GM21786 (cell line): ENCODE measurements around the gene SHF.
A peak's percentile ranks its signal among the peaks of the same experiment; 100 is the strongest.

ENCODE experiments used
- ATAC-seq: cut with Tn5 transposase; IDR thresholded peaks from one replicate; pipeline ENCODE4 v1.9.1; 2021; ENCODE audit not compliant: unreplicated experiment

Gene SHF

GRCh38 chr15:45200001-45200798 is 12.4 kb upstream of the SHF start:
- ATAC-seq: peak; percentile 38

DNA sequence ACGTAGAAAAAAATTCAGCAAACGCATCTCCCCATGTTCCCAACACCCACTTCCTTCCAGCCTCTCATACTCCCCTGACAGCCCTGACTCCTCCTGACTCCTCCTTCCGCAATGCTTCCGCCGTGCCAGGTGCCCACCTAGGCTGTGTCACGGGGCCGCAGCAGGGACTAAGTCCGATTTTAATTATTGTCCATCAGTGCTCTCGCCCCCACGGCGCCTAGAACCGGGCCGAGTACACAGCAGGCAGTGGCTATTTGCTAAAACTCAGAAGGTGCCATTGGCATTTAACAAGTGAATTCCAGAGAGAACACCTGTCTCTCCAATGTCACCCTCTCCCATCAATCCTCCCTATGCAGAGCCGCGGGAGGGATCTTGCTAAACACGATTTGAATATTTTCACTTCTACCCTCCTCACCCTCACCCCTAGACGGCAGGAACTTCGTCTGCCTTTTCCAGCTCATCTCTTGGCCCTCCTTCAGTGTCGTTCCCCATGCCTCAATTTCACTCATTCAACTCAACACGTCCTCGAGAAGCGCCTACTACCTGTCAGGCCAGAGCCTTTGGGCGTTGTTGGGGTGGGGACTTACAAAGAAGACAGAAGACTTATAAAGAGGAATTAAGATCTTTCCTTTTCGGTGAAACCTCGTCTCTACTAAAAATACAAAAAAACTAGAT is 11.5 kb upstream of the SHF start:
- peak; percentile 5 for ATAC-seq

DNA sequence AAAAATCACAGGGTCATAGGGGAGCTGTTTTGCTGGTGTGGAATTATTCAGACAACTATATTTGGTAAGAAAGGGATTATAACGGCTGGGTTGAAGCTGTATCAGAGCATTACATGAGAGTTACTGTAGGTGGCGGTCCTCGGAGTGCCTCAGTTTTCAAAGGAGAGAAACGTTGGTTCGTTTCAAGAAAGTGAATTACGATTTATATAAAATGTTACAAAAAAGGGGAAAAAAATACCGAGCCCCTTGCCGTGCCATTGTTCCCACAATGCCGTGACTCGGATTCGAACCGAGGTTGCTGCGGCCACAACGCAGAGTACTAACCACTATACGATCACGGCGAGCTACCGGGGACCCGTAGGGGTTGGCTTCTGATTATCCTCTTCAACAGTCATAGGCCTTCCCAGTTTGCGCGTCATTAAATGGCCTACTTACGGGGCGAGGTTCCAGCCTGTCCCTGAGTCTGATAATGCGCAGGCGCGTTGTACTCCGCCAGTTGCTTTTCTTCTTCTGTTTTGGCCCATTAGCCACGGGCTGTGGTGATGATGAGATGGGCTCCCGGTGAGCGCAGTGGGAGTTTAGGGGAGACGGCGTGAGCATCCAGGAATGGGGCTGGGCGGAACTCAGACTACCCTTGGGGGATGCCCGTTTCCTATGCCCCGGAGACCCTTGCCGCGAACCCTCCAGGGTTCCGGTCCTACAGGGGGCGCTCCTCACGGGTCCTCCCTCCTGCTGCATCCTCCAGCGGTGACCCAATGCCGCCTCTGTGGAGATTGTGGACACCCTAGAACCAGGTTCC is 10.8 kb upstream of the SHF start:
- ATAC-seq: peak; percentile 57

DNA sequence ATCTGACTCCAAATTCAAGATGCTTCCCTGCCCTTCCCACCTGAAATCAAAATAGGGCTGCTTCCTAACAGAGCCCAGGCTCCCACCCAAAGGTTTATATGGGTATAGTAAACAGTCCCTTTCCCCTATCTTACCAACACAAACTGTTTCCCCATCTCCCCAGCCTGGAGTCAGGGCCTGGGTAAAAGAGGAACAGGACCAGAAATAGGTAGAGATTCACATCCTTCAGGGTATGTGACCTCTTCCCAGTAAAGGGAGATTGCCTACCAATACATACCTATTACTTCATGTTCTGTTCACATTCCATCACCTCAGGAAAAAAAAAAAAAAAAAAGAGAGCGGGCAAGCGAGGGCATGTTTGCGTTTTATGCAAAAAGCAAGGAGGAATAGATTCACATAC is 9.7 kb upstream of the SHF start:
- no peak for ATAC-seq

DNA sequence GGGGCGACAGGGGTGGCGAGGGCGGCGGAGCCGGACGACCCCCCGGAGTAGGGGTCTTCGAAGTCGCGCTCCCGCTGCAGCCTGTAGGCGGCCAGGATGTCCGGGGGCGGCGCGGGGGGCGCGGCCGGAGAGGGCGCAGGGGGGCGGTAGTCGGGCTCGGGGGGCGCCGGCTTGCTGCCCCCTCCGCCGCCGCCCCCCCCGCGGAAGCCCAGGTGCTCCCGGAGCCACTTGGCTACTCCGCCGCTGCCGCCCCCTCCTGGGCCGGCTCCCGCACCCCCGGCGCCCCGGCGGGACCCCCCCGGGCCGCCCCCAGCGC is 230 bp downstream of the SHF start:
- no peak for ATAC-seq

GRCh38 chr15:45186771-45187577 is 792 bp downstream of the SHF start:
- ATAC-seq: no peak

GRCh38 chr15:45185903-45186770 is 1.6 kb downstream of the SHF start:
- ATAC-seq: no peak

DNA sequence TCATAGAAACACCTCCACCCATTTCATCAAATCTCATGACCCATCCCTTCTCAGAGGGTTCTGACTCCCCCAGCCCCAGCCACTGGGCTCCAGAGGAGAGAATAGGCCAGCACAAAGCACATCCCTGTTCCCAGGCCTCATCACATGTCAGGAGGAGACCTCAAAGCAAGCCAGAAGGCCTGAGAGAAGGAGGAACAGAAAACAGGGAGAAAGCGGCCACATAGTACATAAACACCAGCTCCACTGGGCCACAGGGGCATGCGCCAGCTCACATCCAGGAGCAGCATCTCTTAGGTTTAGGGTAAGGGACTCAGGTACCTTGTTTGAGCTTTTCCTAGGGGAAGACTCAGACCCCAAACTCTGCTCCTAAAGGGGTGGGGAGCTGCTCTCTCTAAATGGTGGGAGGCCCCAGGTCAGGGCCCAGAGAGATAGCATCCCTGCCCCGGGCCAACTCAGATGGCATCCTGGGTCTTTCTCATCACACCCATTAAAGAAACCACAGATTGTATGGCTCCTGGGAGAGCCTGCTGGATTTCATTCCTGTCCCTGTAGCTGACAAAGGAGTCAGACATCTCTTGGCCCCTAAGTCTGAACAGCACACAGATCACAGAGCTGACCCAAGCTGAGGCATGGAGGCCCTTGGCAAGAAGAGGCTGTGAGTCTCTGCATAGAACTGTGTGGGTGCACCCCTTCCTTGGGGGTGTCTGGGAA is 2.5 kb downstream of the SHF start:
- ATAC-seq: no peak

- no peak for ATAC-seq
Observed at GRCh38 chr15:45184562-45185041, 3.2 kb downstream of the SHF start.

GRCh38 chr15:45183511-45183910 is 4.3 kb downstream of the SHF start:
- no peak for ATAC-seq

GRCh38 chr15:45182996-45183395 is 4.8 kb downstream of the SHF start:
- ATAC-seq: no peak

GRCh38 chr15:45181491-45182285 is 6.1 kb downstream of the SHF start:
- no peak for ATAC-seq

DNA sequence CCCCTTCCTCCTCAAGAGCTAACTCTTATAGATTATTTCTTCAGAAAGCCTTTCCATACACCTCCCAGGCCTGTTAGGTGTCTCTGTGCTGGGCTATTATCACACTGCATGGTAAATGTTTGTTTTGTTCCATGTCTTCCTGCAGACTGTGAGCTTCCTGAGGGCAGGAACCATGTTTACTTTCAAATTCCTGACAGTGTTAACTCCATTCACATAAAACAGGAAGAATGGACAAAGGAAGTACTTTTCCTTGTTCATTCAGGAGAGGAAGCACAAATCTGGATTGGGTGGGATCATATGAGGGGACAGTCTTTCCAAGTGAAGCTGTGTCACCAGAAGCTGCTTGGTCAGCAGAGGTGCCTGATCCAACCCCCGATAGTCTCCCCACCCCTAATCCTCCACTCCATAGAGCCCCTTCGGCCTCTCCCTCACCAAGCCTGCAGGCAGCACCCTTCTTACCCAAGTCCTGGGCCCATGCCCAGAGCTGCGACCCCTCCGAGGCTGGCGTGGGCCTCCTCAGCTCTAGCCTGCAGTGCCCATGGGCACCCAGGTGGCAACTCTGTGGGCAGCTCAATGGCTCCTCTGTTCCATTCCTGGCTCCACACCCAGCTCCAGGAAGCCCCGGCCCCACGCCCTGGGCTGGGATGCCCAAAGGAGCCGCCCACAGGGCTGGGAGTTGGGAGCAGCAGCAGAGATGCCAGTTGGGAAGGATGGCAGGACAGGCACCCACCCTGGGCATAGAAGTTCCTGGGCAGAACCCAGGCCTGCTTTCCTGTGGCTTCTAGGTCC is 6.9 kb downstream of the SHF start:
- ATAC-seq: no peak

DNA sequence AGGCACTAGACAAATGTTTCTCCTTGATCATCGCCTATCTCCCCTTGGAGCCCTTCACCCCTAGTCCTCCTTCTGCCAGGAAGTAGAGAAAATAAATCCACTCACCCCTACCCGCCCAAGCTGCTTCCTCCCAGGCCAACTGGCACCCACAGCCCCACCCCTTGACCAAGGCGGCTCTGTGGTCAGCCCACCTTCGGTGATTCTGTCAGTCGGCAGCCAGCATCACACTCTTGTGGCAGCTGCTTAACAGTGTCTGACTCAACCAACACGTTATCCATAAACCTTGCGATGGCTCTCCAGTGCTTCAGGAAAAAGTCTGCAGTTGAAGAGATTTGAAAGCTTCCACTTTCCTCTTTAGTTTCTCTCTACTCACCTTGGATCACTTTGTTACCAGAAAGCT is 7.6 kb downstream of the SHF start:
- ATAC-seq: no peak

GRCh38 chr15:45179221-45179985 is 8.4 kb downstream of the SHF start:
- no peak for ATAC-seq

DNA sequence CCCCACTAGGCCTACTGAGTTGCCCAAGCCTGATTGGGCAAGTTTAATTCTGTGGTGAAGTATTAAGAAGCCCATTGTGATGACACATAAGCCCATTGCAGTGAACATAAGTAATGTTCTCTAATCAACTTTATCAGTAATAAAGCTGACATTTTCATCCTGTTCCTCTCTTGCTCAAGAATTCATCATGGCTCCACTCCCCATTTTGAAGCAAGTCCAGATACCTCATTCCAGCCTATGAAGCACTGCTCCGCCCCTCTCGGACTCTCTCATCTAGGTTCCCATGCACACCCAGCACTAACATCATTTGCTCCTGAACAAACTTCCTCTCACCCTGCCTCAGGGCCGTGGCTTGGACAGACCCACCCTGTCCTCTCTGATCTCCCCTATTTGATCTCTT is 10.5 kb downstream of the SHF start:
- ATAC-seq: no peak

DNA sequence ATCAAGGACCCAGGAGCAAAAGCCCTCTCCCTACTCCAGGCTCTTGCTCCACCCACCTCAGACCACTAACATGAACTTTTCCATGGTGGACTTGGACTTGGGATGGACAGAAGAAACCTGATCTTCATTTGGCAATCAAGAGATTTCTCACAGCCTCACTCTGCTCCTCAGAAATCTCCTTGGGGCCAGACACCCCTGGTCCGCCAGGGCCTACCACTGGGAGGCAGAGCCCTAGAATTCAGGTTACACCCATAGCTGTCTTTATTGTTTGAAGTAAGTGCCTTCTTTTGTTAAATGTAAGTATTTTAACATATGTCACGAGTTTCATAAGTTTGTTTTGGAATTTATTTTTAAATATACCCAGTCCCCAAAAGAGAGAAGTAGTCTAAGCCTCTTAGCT is 13.2 kb downstream of the SHF start:
- no peak for ATAC-seq
